KMS-11 (cell line): Measurements from ENCODE around the gene CLDN6.

ENCODE experiments used
- H2AFZ ChIP-seq: fragments of 200-600 bp; sonication (generic); 2 replicates; pipeline ENCODE4 v1.6.1; 2016; ENCODE audit warnings: antibody characterized with exemption, mixed run types, low read depth
- H3K27ac ChIP-seq: fragments of 200-600 bp; sonication (generic); 2 replicates; pipeline ENCODE4 v1.6.1; 2016; ENCODE audit warnings: mild to moderate bottlenecking, mixed run types
- H3K27me3 ChIP-seq: fragments of 200-600 bp; sonication (generic); 2 replicates; pipeline ENCODE4 v1.6.1; 2017; ENCODE audit warnings: mild to moderate bottlenecking, low read depth, mixed run types, moderate library complexity; ENCODE audit not compliant: insufficient read depth
- H3K36me3 ChIP-seq: fragments of 200-600 bp; sonication (generic); 2 replicates; pipeline ENCODE4 v1.6.1; 2017; ENCODE audit warnings: mild to moderate bottlenecking, mixed run types; ENCODE audit not compliant: insufficient read depth
- H3K4me1 ChIP-seq: fragments of 200-600 bp; sonication (generic); 2 replicates; pipeline ENCODE4 v1.6.1; 2016; ENCODE audit warnings: mild to moderate bottlenecking, low read depth, mixed run types; ENCODE audit not compliant: poor library complexity, severe bottlenecking
- H3K4me2 ChIP-seq: fragments of 200-600 bp; sonication (generic); 2 replicates; pipeline ENCODE4 v1.7.0; 2016; ENCODE audit warnings: mild to moderate bottlenecking, mixed run types
- H3K4me3 ChIP-seq: fragments of 200-600 bp; sonication (generic); IDR thresholded peaks from 2 replicates; pipeline ENCODE4 v1.6.1; 2017; ENCODE audit warnings: low read depth, low read length, mixed read lengths; ENCODE audit not compliant: insufficient read depth
- H3K79me2 ChIP-seq: fragments of 200-600 bp; sonication (generic); 2 replicates; pipeline ENCODE4 v1.6.1; 2016; ENCODE audit warnings: low read depth, mixed run types; ENCODE audit not compliant: insufficient read depth
- H3K9ac ChIP-seq: fragments of 200-600 bp; sonication (generic); 2 replicates; pipeline ENCODE4 v1.6.1; 2016; ENCODE audit warnings: mild to moderate bottlenecking, mixed run types
- H4K20me1 ChIP-seq: fragments of 200-600 bp; sonication (generic); 2 replicates; pipeline ENCODE4 v1.6.1; 2016; ENCODE audit warnings: mild to moderate bottlenecking, mixed run types; ENCODE audit not compliant: insufficient read depth
- TF ChIP-seq, protein P1 (sequence below): fragments of 200-600 bp; sonication (generic); conservative IDR thresholded peaks from 2 replicates; pipeline ENCODE4 v1.6.1; 2017; ENCODE audit warnings: low read depth, mild to moderate bottlenecking, antibody characterized with exemption, low read length, moderate library complexity, mixed read lengths

The CLDN6 gene

DNA sequence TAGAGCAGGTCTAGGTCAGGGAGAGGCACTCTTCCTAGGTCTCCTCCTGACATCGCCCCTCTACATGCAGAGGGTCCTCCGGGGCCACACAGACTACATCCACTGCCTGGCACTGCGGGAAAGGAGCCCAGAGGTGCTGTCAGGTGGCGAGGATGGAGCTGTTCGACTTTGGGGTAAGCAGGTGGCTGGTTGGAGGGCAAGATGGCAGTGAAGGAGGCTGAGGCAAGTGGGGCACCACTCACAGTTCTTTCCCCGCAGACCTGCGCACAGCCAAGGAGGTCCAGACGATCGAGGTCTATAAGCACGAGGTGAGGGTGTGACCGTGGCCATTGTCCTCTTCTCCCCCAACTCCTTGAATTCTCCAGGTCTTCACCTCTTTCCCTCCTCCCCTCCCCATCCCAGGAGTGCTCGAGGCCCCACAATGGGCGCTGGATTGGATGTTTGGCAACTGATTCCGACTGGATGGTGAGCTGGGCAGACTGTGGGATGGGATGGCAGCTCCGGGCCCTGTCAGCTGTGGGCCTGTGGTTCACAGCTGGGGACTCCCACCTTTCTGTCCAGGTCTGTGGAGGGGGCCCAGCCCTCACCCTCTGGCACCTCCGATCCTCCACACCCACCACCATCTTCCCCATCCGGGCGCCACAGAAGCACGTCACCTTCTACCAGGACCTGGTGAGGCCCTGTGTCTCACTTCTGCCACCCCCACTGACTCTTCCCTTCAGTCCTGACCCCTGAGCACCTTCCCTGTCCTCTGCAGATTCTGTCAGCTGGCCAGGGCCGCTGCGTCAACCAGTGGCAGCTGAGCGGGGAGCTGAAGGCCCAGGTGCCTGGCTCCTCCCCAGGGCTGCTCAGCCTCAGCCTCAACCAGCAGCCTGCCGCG lies 8.9 kb upstream of the CLDN6 start:
- no peak overlapping the region for H2AFZ ChIP-seq
- H4K20me1 ChIP-seq = no peaks in the 10 kb centered on the region
- H3K36me3 ChIP-seq = no peaks in the 10 kb centered on the region
- no peak overlapping the region for H3K4me3 ChIP-seq
- H3K4me1 ChIP-seq = peaks cover 32% of the 10 kb centered on the region
- H3K9ac ChIP-seq = no peak overlapping the region
- TF ChIP-seq, protein P1, sequence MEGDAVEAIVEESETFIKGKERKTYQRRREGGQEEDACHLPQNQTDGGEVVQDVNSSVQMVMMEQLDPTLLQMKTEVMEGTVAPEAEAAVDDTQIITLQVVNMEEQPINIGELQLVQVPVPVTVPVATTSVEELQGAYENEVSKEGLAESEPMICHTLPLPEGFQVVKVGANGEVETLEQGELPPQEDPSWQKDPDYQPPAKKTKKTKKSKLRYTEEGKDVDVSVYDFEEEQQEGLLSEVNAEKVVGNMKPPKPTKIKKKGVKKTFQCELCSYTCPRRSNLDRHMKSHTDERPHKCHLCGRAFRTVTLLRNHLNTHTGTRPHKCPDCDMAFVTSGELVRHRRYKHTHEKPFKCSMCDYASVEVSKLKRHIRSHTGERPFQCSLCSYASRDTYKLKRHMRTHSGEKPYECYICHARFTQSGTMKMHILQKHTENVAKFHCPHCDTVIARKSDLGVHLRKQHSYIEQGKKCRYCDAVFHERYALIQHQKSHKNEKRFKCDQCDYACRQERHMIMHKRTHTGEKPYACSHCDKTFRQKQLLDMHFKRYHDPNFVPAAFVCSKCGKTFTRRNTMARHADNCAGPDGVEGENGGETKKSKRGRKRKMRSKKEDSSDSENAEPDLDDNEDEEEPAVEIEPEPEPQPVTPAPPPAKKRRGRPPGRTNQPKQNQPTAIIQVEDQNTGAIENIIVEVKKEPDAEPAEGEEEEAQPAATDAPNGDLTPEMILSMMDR = no peak
- no peaks in the 10 kb centered on the region for H3K79me2 ChIP-seq
- no peak overlapping the region for H3K4me2 ChIP-seq
- H3K27me3 ChIP-seq = peaks cover 35% of the 10 kb centered on the region
- no peak overlapping the region for H3K27ac ChIP-seq

DNA sequence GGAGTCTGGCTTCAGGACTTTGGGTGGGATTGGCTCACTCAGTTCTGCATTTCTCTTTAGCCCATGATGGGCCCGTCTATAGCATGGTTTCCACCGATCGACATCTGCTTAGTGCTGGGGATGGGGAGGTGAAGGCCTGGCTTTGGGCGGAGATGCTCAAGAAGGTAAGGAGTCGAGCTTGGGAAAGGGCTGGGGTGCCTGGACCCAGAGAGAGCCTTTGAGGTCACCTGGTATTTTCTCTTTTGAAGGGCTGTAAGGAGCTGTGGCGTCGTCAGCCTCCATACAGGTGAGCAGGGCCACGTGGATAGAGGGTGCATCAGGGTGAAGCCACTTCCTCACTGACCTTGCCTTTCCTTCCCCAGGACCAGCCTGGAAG lies 8.0 kb upstream of the CLDN6 start:
- Histone ChIP-seq H3K27ac (no peak overlapping the region), H4K20me1 (no peaks in the 10 kb centered on the region), H3K4me1 (peaks cover 40% of the 10 kb centered on the region), H3K9ac (no peak overlapping the region), H3K4me3 (no peak overlapping the region), H3K4me2 (no peak overlapping the region), H3K27me3 (peaks cover 26% of the 10 kb centered on the region), H2AFZ (no peak overlapping the region), H3K36me3 (no peaks in the 10 kb centered on the region), H3K79me2 (no peaks in the 10 kb centered on the region)
- TF ChIP-seq, protein P1 = no peak

DNA sequence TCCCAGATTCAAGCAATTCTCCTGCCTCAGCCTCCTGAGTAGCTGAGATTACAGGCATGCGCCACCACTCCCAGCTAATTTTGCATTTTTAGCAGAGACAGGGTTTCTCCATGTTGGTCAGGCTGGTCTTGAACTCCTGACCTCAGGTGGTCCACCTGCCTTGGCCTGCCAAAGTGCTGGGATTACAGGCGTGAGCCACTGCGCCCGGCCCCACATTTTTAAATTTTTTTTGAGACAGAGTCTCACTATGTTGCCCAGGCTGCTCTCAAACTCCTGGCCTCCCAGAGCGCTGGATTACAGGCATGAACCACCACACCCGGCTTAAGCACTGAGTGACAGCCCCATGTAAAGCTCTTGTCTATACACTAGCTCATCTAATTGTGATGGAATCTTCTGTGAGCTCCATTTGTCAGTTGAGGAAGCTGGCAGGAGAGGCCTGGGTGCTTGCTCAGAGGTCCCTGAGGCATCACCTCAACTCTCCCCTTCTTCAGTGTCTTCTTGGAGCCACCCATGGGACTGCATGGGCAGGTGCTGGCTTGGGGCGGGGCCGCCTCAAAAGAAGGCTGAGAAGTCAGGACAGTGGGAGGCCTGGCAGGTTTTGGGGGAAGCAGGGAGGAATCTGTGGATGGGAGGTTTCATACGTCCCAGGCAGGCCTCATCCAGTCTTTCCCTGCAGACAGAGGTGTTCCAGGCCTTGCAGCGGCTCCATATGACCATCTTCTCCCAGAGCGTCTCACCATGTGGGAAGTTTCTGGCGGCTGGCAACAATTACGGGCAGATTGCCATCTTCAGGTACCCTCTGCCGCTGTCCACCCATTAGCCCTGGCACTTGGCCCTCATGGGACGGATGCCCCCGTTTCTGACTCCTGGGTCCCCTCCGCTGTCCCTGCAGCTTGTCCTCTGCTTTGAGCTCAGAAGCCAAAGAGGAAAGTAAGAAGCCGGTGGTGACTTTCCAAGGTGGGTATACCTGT lies 7.3 kb upstream of the CLDN6 start:
- Histone ChIP-seq H4K20me1 (no peaks in the 10 kb centered on the region), H3K27me3 (peaks cover 20% of the 10 kb centered on the region), H3K79me2 (no peaks in the 10 kb centered on the region), H2AFZ (no peak overlapping the region), H3K4me1 (peaks cover 45% of the 10 kb centered on the region), H3K9ac (no peak overlapping the region), H3K27ac (no peak overlapping the region), H3K4me2 (peak overlapping the region; percentile 79; the same call in 1 of the 2 replicates), H3K36me3 (no peaks in the 10 kb centered on the region), H3K4me3 (no peak overlapping the region)
- TF ChIP-seq, protein P1 = no peak

DNA sequence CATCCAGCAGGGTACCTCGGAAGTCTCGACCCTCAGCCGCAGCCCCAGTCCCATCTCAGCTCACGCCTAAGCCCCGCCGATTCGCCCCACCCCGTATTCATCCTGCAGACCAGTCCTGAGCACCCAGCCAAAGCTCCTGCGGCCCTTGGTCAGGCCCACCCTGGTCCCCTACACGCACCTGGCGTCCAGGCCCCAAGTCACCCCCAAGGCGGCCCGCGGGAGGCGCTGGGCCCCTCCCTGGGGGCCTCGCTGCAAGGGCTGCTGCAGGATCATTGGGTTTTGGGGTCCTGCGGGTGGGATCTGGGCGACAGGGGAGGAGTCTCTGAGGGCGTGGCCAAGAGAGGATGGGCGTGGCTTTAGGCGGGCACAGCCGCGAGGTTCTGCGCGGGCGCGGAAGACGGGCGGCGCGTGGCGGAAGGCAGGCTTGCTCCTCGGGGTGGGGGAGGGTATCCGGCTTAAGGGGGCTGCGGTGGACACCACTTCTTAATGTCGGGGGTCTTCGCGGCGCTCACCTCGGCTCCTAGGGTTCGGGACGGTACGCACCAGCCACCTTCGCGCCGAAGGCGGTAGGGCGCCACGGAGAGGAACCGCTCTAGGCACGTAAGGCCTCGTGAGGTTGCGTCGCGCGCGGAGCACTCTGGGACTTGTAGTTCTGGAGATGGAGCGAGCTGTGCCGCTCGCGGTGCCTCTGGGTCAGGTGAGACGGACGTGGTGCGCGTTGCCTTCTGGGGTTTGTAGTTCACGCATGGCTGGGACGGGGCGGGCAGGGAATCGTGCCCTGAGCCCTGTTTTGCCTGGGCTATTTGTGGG lies 5.9 kb upstream of the CLDN6 start, which contains the start of the genes HCFC1R1 and THOC6:
TSS of gene HCFC1R1 (minus strand) at position 274 of the 810 bp plus-strand sequence. CDS start at position 273, 1 bp downstream.
TSS of gene THOC6 (plus strand) at position 367 of the 810 bp plus-strand sequence. CDS start at position 659, 292 bp downstream.
- peaks cover 52% of the 10 kb centered on the region for H3K4me1 ChIP-seq
- peak within 1 kb of the TSS; percentile 79 for H3K4me2 ChIP-seq
- H3K9ac ChIP-seq = peak within 1 kb of the TSS; percentile 94
- H3K36me3 ChIP-seq = no peaks in the 10 kb centered on the region
- no peaks in the 10 kb centered on the region for H3K79me2 ChIP-seq
- peak within 1 kb of the TSS; percentile 73 for H3K27ac ChIP-seq
- TF ChIP-seq, protein P1 = no peak
- no peak within 1 kb of the TSS for H3K4me3 ChIP-seq
- H4K20me1 ChIP-seq = no peaks in the 10 kb centered on the region
- H2AFZ ChIP-seq = peak within 1 kb of the TSS; percentile 56
- peaks cover 11% of the 10 kb centered on the region for H3K27me3 ChIP-seq
